H9 (cell line): ENCODE results near the gene NKRF. TPM values are rescaled to one million over a fixed set of nuclear protein-coding genes. Genes with fewer than 3 reads are reported as not detected.

Experiments used
- DNase-seq: peaks from one replicate; pipeline ENCODE4 v3.0.0-alpha.2; 2017
- H2AFZ ChIP-seq: one replicate; pipeline ENCODE4 v1.6.1; 2013; ENCODE audit warnings: mild to moderate bottlenecking, low read length, control low read depth, moderate library complexity
- H2AK5ac ChIP-seq: 2 replicates; pipeline ENCODE4 v1.6.1; 2013; ENCODE audit warnings: low read length, control low read depth, mixed read lengths; ENCODE audit not compliant: insufficient read length
- H2BK120ac ChIP-seq: one replicate; pipeline ENCODE4 v1.6.1; 2013; ENCODE audit warnings: low read depth, mild to moderate bottlenecking, low read length, control low read depth, inconsistent platforms; ENCODE audit not compliant: poor library complexity, severe bottlenecking
- H2BK12ac ChIP-seq: 2 replicates; pipeline ENCODE4 v1.6.1; 2013; ENCODE audit warnings: low read length, control low read depth, mixed read lengths, low read depth; ENCODE audit not compliant: insufficient read length
- H2BK15ac ChIP-seq: 2 replicates; pipeline ENCODE4 v1.6.1; 2013; ENCODE audit warnings: low read depth, low read length, control low read depth
- H2BK20ac ChIP-seq: one replicate; pipeline ENCODE4 v1.6.1; 2013; ENCODE audit warnings: low read depth, mild to moderate bottlenecking, low read length, control low read depth, inconsistent platforms; ENCODE audit not compliant: poor library complexity, severe bottlenecking
- H2BK5ac ChIP-seq: 2 replicates; pipeline ENCODE4 v1.6.1; 2013; ENCODE audit warnings: low read length, control low read depth, mixed read lengths; ENCODE audit not compliant: insufficient read length
- H3K14ac ChIP-seq: 2 replicates; pipeline ENCODE4 v1.6.1; 2013; ENCODE audit warnings: low read length, control low read depth; ENCODE audit not compliant: insufficient read depth
- H3K18ac ChIP-seq: 2 replicates; pipeline ENCODE4 v1.6.1; 2013; ENCODE audit warnings: low read depth, mild to moderate bottlenecking, mixed read lengths, low read length, control low read depth; ENCODE audit not compliant: insufficient read length
- H3K23ac ChIP-seq: 2 replicates; pipeline ENCODE4 v1.6.1; 2013; ENCODE audit warnings: low read length, control low read depth, mixed read lengths, low read depth; ENCODE audit not compliant: insufficient read length
- H3K23me2 ChIP-seq: 2 replicates; pipeline ENCODE4 v1.6.1; 2013; ENCODE audit warnings: low read depth, mild to moderate bottlenecking, mixed read lengths, low read length, control low read depth; ENCODE audit not compliant: insufficient read length, poor library complexity, severe bottlenecking
- H3K27ac ChIP-seq: 2 replicates; pipeline ENCODE4 v1.5.1; 2013; ENCODE audit warnings: low read length, control low read depth, mixed read lengths, low read depth; ENCODE audit not compliant: insufficient read length
- H3K27me3 ChIP-seq: 2 replicates; pipeline ENCODE4 v1.6.1; 2013; ENCODE audit warnings: low read length, control low read depth, inconsistent platforms; ENCODE audit not compliant: insufficient read depth
- H3K4ac ChIP-seq: 2 replicates; pipeline ENCODE4 v1.6.1; 2013; ENCODE audit warnings: low read depth, mild to moderate bottlenecking, control low read depth, inconsistent platforms, low read length, moderate library complexity
- H3K4me1 ChIP-seq: 2 replicates; pipeline ENCODE4 v1.6.1; 2013; ENCODE audit warnings: low read length, control low read depth, inconsistent platforms; ENCODE audit not compliant: insufficient read depth
- H3K4me2 ChIP-seq: 2 replicates; pipeline ENCODE4 v1.6.1; 2013; ENCODE audit warnings: low read length, control low read depth, mixed read lengths; ENCODE audit not compliant: insufficient read length, insufficient read depth
- H3K56ac ChIP-seq: 2 replicates; pipeline ENCODE4 v1.6.1; 2013; ENCODE audit warnings: low read depth, mild to moderate bottlenecking, mixed read lengths, low read length, control low read depth; ENCODE audit not compliant: insufficient read length
- H3K79me1 ChIP-seq: 2 replicates; pipeline ENCODE4 v1.6.1; 2013; ENCODE audit warnings: low read depth, mild to moderate bottlenecking, moderate library complexity, low read length, control low read depth, inconsistent platforms; ENCODE audit not compliant: insufficient read depth, poor library complexity, severe bottlenecking
- H3K79me2 ChIP-seq: 2 replicates; pipeline ENCODE4 v1.6.1; 2013; ENCODE audit warnings: low read length, control low read depth, inconsistent platforms; ENCODE audit not compliant: insufficient read depth
- H3K9ac ChIP-seq: 2 replicates; pipeline ENCODE4 v1.6.1; 2013; ENCODE audit warnings: low read length, control low read depth, mixed read lengths; ENCODE audit not compliant: insufficient read length; ENCODE audit errors: extremely low read depth
- H3K9me3 ChIP-seq: one replicate; pipeline ENCODE4 v1.6.1; 2013; ENCODE audit warnings: low read depth, low read length, inconsistent platforms; ENCODE audit not compliant: control insufficient read depth
- H3T11ph ChIP-seq: one replicate; pipeline ENCODE4 v1.6.1; 2013; ENCODE audit warnings: mild to moderate bottlenecking, low read length, control low read depth, inconsistent platforms
- H4K20me1 ChIP-seq: one replicate; pipeline ENCODE4 v1.6.1; 2013; ENCODE audit not compliant: control insufficient read depth, insufficient read length, insufficient read depth
- H4K5ac ChIP-seq: 2 replicates; pipeline ENCODE4 v1.6.1; 2013; ENCODE audit warnings: low read depth, mild to moderate bottlenecking, mixed read lengths, low read length, control low read depth; ENCODE audit not compliant: insufficient read length
- H4K8ac ChIP-seq: replicated peaks from 2 replicates; pipeline ENCODE4 v1.6.1; 2013; ENCODE audit warnings: low read length, control low read depth, mixed read lengths, low read depth; ENCODE audit not compliant: insufficient read length
- H4K91ac ChIP-seq: 2 replicates; pipeline ENCODE4 v1.6.1; 2013; ENCODE audit warnings: low read depth, mild to moderate bottlenecking, moderate library complexity, mixed read lengths, low read length, control low read depth; ENCODE audit not compliant: insufficient read length
- H3K27ac Mint-ChIP-seq, 3 experiments: 2 replicates in 2 of 3; 3 replicates in 1 of 3; pipeline ENCODE4 v1.8.0; 2020 to 2021; ENCODE audit warnings: mixed read lengths in 3 of 3, mild to moderate bottlenecking in 1 of 3, moderate library complexity in 1 of 3
- H3K27me3 Mint-ChIP-seq: 2 replicates; pipeline ENCODE4 v1.8.0; 2021; ENCODE audit warnings: low read depth, mild to moderate bottlenecking, moderate library complexity, mixed read lengths
- H3K36me3 Mint-ChIP-seq, 3 experiments: 2 replicates in 2 of 3; 3 replicates in 1 of 3; pipeline ENCODE4 v1.8.0; 2020 to 2021; ENCODE audit warnings: low read depth in 3 of 3, mixed read lengths in 3 of 3; ENCODE audit not compliant: insufficient read depth in 1 of 3
- H3K4me1 Mint-ChIP-seq, 2 experiments: 2 replicates each; pipeline ENCODE4 v1.8.0; 2020; ENCODE audit warnings: mixed read lengths in 2 of 2
- H3K4me3 Mint-ChIP-seq, 2 experiments: 2 replicates in 1 of 2; 3 replicates in 1 of 2; pipeline ENCODE4 v1.8.0; 2020 to 2021; ENCODE audit warnings: mild to moderate bottlenecking in 2 of 2, mixed read lengths in 2 of 2, moderate library complexity in 1 of 2
- H3K9me3 Mint-ChIP-seq, 2 experiments: 2 replicates in 1 of 2; 3 replicates in 1 of 2; pipeline ENCODE4 v1.8.0; 2020; ENCODE audit warnings: mild to moderate bottlenecking in 2 of 2, mixed read lengths in 2 of 2, moderate library complexity in 1 of 2
- WGBS: extraction: QIAGEN DNeasy Blood & Tissue Kit; methylation state at CpG from one replicate; pipeline ENCODE4 v1.1.7; 2013; ENCODE audit warnings: missing lambda C conversion rate, low lambda C conversion rate, mixed read lengths; ENCODE audit not compliant: insufficient read length; ENCODE audit errors: extremely low coverage; 5-methylcytosine and 5-hydroxymethylcytosine counted together
- total RNA-seq: library from RNA; stranded (reverse); gene quantifications from 2 replicates; pipeline ENCODE4 v1.2.1, GENCODE V29; 2021
- TF ChIP-seq, protein P1 (sequence below): fragments of 200-600 bp; sonication (generic); conservative IDR thresholded peaks from 3 replicates; pipeline ENCODE4 v1.8.0; 2021; ENCODE audit warnings: antibody characterized with exemption, mild to moderate bottlenecking

Gene NKRF
- total RNA-seq, 1 experiment from 2014 or later = 15.1 TPM

DNA sequence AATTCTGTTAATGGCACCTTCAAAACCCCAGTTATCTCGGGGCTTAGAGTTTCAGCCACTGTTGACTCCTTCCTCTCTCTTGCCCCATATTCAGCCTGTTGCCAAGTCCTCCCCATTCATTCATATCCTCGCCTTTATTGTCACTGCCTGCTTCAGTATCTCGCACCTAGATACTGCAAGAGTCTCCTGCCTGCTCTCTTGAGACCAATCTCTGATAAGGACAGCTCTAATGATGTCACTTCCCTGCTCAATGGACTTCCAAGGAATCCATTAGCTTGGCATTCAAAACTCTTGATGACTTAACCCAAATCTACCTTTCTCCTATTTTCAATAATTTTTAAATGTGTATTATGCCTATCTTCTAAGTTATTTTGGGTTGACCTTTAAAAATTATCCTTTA, 33.0 kb downstream of the NKRF start:
- no peak overlapping the region for H4K91ac ChIP-seq
- TF ChIP-seq, protein P1, sequence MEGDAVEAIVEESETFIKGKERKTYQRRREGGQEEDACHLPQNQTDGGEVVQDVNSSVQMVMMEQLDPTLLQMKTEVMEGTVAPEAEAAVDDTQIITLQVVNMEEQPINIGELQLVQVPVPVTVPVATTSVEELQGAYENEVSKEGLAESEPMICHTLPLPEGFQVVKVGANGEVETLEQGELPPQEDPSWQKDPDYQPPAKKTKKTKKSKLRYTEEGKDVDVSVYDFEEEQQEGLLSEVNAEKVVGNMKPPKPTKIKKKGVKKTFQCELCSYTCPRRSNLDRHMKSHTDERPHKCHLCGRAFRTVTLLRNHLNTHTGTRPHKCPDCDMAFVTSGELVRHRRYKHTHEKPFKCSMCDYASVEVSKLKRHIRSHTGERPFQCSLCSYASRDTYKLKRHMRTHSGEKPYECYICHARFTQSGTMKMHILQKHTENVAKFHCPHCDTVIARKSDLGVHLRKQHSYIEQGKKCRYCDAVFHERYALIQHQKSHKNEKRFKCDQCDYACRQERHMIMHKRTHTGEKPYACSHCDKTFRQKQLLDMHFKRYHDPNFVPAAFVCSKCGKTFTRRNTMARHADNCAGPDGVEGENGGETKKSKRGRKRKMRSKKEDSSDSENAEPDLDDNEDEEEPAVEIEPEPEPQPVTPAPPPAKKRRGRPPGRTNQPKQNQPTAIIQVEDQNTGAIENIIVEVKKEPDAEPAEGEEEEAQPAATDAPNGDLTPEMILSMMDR = no peak
- WGBS = no CpG with 5 or more reads among the region's 3 CpGs

More for the DNA sequence above, 33.0 kb downstream of the NKRF start:
- Histone ChIP-seq H3K18ac (no peak overlapping the region), H3K9me3 (peaks cover 16% of the 10 kb centered on the region), H2BK15ac (no peak overlapping the region), H4K20me1 (no peaks in the 10 kb centered on the region), H3K79me1 (no peaks in the 10 kb centered on the region), H2BK120ac (no peak overlapping the region), H3K9ac (no peak overlapping the region), H3K4me1 (no peaks in the 10 kb centered on the region), H2BK12ac (no peak overlapping the region), H2BK5ac (no peak overlapping the region), H3K4ac (no peak overlapping the region), H2AK5ac (no peak overlapping the region), H3K23ac (no peak overlapping the region), H3K27ac (no peak overlapping the region), H3K27me3 (no peaks in the 10 kb centered on the region), H4K8ac (no peak overlapping the region), H3K14ac (no peak overlapping the region), H3T11ph (no peak overlapping the region), H3K4me2 (peak overlapping the region; percentile 62), H4K5ac (no peak overlapping the region), H2AFZ (no peak overlapping the region), H3K23me2 (peaks cover 10% of the 10 kb centered on the region), H2BK20ac (no peak overlapping the region), H3K79me2 (no peaks in the 10 kb centered on the region), H3K56ac (no peak overlapping the region)
- Mint-ChIP-seq H3K4me3 (peak overlapping the region; percentile 85 to 89), H3K36me3 (peaks cover 6 to 19% (median 13%) of the 10 kb centered on the region in 3 experiments), H3K27me3 (no peaks in the 10 kb centered on the region; the same call in 1 of the 2 replicates), H3K9me3 (peaks cover 62 to 73% of the 10 kb centered on the region in 2 experiments), H3K4me1 (peaks cover 0 to 5% of the 10 kb centered on the region in 2 experiments; a peak in 1 of 4 replicates), H3K27ac (no peak overlapping the region)
- DNase-seq = no peak
